Right cardiac atrium (tissue), 5 donors: ENCODE measurements around the gene PPP4R2. TPM values are rescaled to one million over a fixed set of nuclear protein-coding genes. Genes with fewer than 3 reads are reported as not detected.
"Not testable (repeated sequence)": the region's sequence is repeated elsewhere in the genome, so short reads cannot be mapped to it uniquely, and the experiment has no call there.

Source experiments
- ATAC-seq, 2 donors: fragments of 200-7000 bp; cut with Tn5 transposase; one replicate each; pipeline versions ENCODE4 v1.8.0 to v1.9.1; 2020; ENCODE audit warnings: moderate library complexity in 2 of 2, mild to moderate bottlenecking in 1 of 2
- DNase-seq, 3 donors: peaks; one replicate each; pipeline ENCODE4 v3.0.0-alpha.2; 2020
- H3K27ac ChIP-seq: one replicate; pipeline ENCODE4 v1.5.1; 2013; ENCODE audit warnings: mild to moderate bottlenecking, low read length, control low read depth, moderate library complexity
- H3K27me3 ChIP-seq: one replicate; pipeline ENCODE4 v1.6.1; 2013; ENCODE audit not compliant: control insufficient read depth, insufficient read depth
- H3K4me1 ChIP-seq: one replicate; pipeline ENCODE4 v1.6.1; 2013; ENCODE audit warnings: low read length; ENCODE audit not compliant: control insufficient read depth, insufficient read depth
- H3K4me3 ChIP-seq: one replicate; pipeline ENCODE4 v1.5.1; 2013; ENCODE audit warnings: low read length, control low read depth
- H3K9me3 ChIP-seq: one replicate; pipeline ENCODE4 v1.6.1; 2013; ENCODE audit warnings: low read length; ENCODE audit not compliant: control insufficient read depth
- WGBS: extraction: QIAGEN DNeasy Blood & Tissue Kit; methylation state at CpG from one replicate; pipeline ENCODE4 v1.1.7; 2013; 5-methylcytosine and 5-hydroxymethylcytosine counted together
- intact Hi-C, 4 donors: fragments of 100-400 bp; cut with DNase I; formaldehyde crosslinking; loops; one replicate each; pipeline versions ENCODE4 v1.11.0 to v1.14.0; 2022 to 2023
- polyA plus RNA-seq: library from polyadenylated mRNA; stranded (reverse); fragments of 200-250 nt; gene quantifications from one replicate; pipeline ENCODE4 v1.2.3, GENCODE V29; 2013
- total RNA-seq, 4 donors: library from RNA; stranded (reverse); fragmentation: NEBNext Ultra II Directional; extraction: Animal tissue kit (Norgen Biotek cat#: 25700); gene quantifications; one replicate each; pipeline ENCODE4 v1.2.1, GENCODE V29; 2021
- donor health status: healthy with polysubstance abuse.
- donor health status: DM: no; HTN: yes; CAD: no.
- donor health status: DM: no; HTN: no; CAD: no.
- donor health status: DM: no; HTN: yes; CAD: no; lungs with severe emphysema.
- donor health status: DM: yes; HTN: yes; CAD: no.

PPP4R2 gene
- total and polyA plus RNA-seq, 5 donors: 18.3 to 73.7 (median 71.0) TPM

- Histone ChIP-seq H3K9me3 (no peaks in the 10 kb centered on the region), H3K27me3 (no peaks in the 10 kb centered on the region), H3K27ac (no peak overlapping the region), H3K4me3 (no peak overlapping the region), H3K4me1 (peaks cover 3% of the 10 kb centered on the region)
- DNase-seq: no peak
- 56% methylated on average over 2 of the region's 2 CpGs for WGBS
- ATAC-seq: no peak
- intact Hi-C loops: loop anchor here in 1 of 4 donors (10.0 kb wide), 1 partner anchor 51 kb away; the partner anchor contains the start of gene PPP4R2
Measured at GRCh38 chr3:73046195-73046594, 49.6 kb downstream of the PPP4R2 start.

DNA sequence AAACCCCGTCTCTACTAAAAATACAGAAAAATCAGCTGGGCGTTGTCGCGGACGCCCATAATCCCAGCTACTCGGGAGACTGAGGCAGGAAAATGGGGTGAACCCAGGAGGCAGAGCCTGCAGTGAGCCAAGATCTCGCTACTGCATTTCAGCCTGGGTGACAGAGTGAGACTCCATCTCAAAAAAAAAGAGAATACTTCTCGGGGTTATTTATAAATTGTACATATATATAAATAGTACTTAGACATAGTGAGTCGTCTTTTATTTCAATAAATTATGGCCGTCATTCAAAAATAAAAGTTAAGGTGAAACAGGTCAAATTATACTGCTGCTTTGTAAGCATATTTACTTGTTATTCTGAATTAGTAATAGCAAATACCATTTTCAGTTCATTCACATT is 52.7 kb downstream of the PPP4R2 start:
- WGBS: 80% methylated on average over 10 of the region's 10 CpGs
- intact Hi-C loops: loop anchor here in 1 of 4 donors (10.0 kb wide), 1 partner anchor 55 kb away; the partner anchor contains the start of gene PPP4R2
- Histone ChIP-seq H3K27me3 (no peaks in the 10 kb centered on the region), H3K9me3 (no peaks in the 10 kb centered on the region), H3K4me3 (no peak overlapping the region), H3K4me1 (peaks cover 3% of the 10 kb centered on the region), H3K27ac (no peak overlapping the region)
- ATAC-seq: no peak
- DNase-seq: no peak

- ATAC-seq (no peak), DNase-seq (no peak)
- intact Hi-C loops: loop anchor here in 1 of 4 donors (10.0 kb wide), 1 partner anchor 108 kb away; no protein-coding TSS in a partner anchor
- H3K27me3 ChIP-seq: no peaks in the 10 kb centered on the region
- H3K27ac ChIP-seq: no peak overlapping the region
- 74% methylated on average over 2 of the region's 2 CpGs for WGBS
- no peaks in the 10 kb centered on the region for H3K9me3 ChIP-seq
- H3K4me3 ChIP-seq: no peak overlapping the region
- peaks cover under 1% of the 10 kb centered on the region for H3K4me1 ChIP-seq
Measured at GRCh38 chr3:73052857-73053256, 56.2 kb downstream of the PPP4R2 start.

DNA sequence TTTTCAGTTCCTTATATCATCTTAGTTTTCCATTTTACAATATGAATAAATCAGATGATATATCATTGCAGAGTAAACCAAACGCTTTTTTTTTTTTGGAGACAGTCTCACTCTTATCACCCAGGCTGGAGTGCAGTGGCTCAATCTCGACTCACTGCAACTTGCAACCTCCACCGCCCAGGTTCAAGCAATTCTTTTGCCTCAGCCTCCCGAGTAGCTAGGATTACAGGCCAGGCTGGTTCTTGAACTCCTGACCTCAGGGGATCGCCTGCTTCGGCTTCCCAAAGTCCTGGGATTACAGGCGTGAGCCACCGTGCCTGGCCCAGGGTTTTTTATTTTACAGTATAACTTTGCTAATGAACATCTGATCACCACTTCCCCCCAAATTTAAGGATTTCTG is 59.0 kb downstream of the PPP4R2 start:
- intact Hi-C loops: loop anchor here in 3 of 4 donors (5.0 to 10.0 kb wide), 3 partner anchors 58 to 118 kb away; partner anchors contain the start of gene PPP4R2 (in 1 of the 3)
- ATAC-seq (peak in 1 of 2 donors; percentile 29), DNase-seq (no peak)
- Histone ChIP-seq H3K27me3 (no peaks in the 10 kb centered on the region), H3K9me3 (no peaks in the 10 kb centered on the region), H3K4me1 (no peaks in the 10 kb centered on the region), H3K27ac (peak overlapping the region; percentile 23), H3K4me3 (no peak overlapping the region)
- 36% methylated on average over 8 of the region's 8 CpGs for WGBS

DNA sequence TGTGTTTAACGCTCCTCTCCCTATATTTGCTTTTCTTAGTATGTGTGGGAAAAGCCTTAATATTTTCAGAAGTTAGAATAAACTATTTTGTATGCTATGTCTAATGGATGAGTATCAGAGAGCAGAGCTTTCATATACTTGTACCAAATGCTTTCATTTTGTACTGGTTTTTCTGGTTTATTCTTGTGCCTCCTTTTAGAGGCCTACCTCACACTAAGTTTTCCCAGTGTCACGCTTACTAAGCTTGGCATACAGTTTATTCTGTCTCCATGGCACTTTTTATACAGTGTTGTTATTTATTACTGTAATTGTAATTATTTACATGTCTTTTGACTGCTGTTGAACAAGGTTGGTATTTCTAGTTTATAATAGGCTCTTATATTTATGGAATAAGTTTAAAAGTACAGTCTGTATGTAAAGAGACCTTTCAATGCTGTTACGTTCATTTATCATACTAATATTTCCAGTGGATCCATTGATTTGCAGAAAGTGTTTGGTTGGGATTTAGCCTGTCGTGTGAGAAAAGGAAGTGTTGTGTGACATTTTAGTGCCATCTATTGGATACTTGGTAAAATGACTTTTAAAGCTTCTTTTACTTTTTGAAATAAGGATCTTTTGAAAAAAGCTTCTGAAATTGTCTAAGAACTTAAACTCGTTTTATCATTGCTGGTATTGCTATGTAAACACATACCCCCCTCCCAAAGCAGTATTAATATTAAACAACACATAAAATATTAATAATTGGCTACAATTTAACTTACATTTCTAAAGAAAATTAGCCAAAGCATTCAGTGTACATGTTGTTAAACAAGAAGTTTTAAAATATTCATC is 59.6 kb downstream of the PPP4R2 start:
- intact Hi-C loops: loop anchor here in 3 of 4 donors (5.0 to 10.0 kb wide), 3 partner anchors 59 to 119 kb away; partner anchors contain the start of gene PPP4R2 (in 1 of the 3)
- Histone ChIP-seq H3K27ac (no peak overlapping the region), H3K27me3 (no peaks in the 10 kb centered on the region), H3K4me1 (no peaks in the 10 kb centered on the region), H3K4me3 (no peak overlapping the region), H3K9me3 (no peaks in the 10 kb centered on the region)
- 18% methylated on average over 5 of the region's 5 CpGs for WGBS
- DNase-seq (no peak), ATAC-seq (peak in 1 of 2 donors; percentile 52)

DNA sequence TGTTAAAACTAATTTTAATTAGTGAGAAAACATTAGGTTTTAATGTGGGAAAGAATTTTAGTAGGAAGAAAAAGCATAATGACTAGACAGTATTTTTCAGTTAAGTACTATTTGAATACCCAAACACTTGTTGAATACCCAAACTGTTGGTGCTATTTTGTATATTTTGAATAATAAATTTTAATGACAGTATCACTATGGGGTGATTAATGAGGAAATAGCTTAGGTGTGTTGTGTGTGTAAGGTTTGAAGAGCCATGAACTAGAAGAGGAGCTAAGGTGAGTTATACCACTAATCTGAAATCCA is 60.2 kb downstream of the PPP4R2 start:
- ATAC-seq: no peak
- intact Hi-C loops: loop anchor here in 3 of 4 donors (5.0 to 10.0 kb wide), 3 partner anchors 59 to 119 kb away; partner anchors contain the start of gene PPP4R2 (in 1 of the 3)
- Histone ChIP-seq H3K27me3 (no peaks in the 10 kb centered on the region), H3K4me3 (no peak overlapping the region), H3K27ac (no peak overlapping the region), H3K9me3 (no peaks in the 10 kb centered on the region), H3K4me1 (no peaks in the 10 kb centered on the region)
- DNase-seq: no peak

- DNase-seq: no peak
- intact Hi-C loops: loop anchor here in 1 of 4 donors (5.0 kb wide), 1 partner anchor 123 kb away; no protein-coding TSS in a partner anchor
- H3K27ac ChIP-seq: no peak overlapping the region
Measured at GRCh38 chr3:73060302-73060723, 63.7 kb downstream of the PPP4R2 start.

DNA sequence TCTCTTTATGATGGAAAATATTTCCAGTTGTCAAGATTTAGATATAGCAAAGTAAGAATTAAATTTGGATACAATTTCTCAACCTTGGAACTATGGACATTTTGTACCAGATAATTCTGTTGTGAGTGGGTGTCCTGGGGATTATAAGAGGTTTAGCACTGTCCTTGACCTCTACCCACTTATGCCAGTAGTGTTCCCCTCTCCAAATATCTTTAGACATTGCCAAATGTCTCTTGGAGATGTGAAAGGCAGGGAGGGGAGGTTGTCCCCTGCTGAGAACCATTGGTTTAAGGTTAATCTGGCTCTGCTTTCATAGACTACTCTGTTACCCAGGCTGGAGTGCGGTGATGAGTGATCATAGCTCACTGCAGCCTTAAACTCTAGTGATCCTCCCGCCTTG is 64.8 kb downstream of the PPP4R2 start, which contains the start of gene EBLN2:
TSS of gene EBLN2 (plus strand) at position 244 of the 400 bp plus-strand sequence. CDS start 423 bp downstream, outside the sequence.
- no peak within 1 kb of the TSS for H3K27ac ChIP-seq
- H3K4me3 ChIP-seq: no peak within 1 kb of the TSS
- no peaks in the 10 kb centered on the region for H3K27me3 ChIP-seq
- intact Hi-C loops: loop anchor here in 1 of 4 donors (5.0 kb wide), 1 partner anchor 124 kb away; no protein-coding TSS in a partner anchor
- DNase-seq: no peak
- peak; percentile 84 to 89 for ATAC-seq
- 71% methylated on average over 2 of the region's 2 CpGs for WGBS
- H3K4me1 ChIP-seq: no peaks in the 10 kb centered on the region
- H3K9me3 ChIP-seq: no peaks in the 10 kb centered on the region

More at GRCh38 chr3:73060302-73060723, 63.7 kb downstream of the PPP4R2 start:
- Histone ChIP-seq H3K27me3 (no peaks in the 10 kb centered on the region), H3K9me3 (no peaks in the 10 kb centered on the region), H3K4me3 (no peak overlapping the region), H3K4me1 (no peaks in the 10 kb centered on the region)
- ATAC-seq: no peak
- 88% methylated on average over 1 of the region's 1 CpG for WGBS

- H3K4me1 ChIP-seq, H3K9me3 ChIP-seq, H3K4me3 ChIP-seq, ATAC-seq, intact Hi-C loops, H3K27me3 ChIP-seq, DNase-seq, H3K27ac ChIP-seq: not testable (repeated sequence)
Measured at GRCh38 chr3:73066243-73066642, 69.6 kb downstream of the PPP4R2 start.

DNA sequence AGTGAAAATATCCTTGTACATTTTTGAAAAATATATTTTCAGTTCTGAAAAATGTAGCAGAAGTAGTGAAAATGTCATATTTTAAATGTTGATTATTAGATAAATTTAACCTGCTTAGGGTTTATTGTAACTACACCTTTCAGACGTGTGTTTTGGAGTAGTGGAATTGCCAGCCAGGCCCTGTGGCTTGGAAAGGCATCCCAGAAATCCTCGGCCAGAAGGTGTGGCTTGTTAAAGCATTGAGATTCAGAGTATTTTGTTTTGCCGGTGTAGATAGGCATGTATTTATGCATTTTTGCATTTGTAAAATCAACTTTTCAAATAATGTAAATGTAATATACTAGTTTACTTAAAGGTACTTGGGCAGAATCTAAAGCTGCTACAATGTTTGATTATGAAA is 71.8 kb downstream of the PPP4R2 start:
- H3K4me1 ChIP-seq: no peaks in the 10 kb centered on the region
- 39% methylated on average over 3 of the region's 3 CpGs for WGBS

DNA sequence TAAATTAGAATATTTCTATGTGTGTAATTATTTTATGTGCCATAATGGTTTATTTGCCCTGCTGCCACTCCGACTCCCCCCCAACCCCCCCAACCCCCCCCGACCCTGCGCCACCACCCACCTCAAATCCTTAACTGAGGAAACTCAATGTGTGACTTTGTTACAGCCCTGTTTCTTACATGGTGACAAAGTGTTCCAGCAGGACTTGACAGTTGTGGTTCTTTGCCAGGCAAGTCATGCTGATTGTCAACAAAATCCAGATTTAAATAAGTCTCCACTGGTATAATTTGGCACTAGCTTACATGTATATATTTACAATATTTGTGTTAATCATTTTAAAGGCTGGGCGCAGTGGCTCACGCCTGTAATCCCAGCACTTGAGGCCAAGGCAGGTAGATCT is 72.6 kb downstream of the PPP4R2 start:
- intact Hi-C loops: no loop called here
- ATAC-seq (no peak), DNase-seq (no peak)
- no peak overlapping the region for H3K4me3 ChIP-seq
- no peaks in the 10 kb centered on the region for H3K27me3 ChIP-seq
- WGBS: 79% methylated on average over 5 of the region's 5 CpGs
- H3K9me3 ChIP-seq: no peaks in the 10 kb centered on the region
- no peak overlapping the region for H3K27ac ChIP-seq
- H3K4me1 ChIP-seq: no peaks in the 10 kb centered on the region

More for the DNA sequence above, 71.8 kb downstream of the PPP4R2 start:
- H3K27ac ChIP-seq: no peak overlapping the region
- ATAC-seq (no peak), DNase-seq (no peak)
- no peak overlapping the region for H3K4me3 ChIP-seq
- no peaks in the 10 kb centered on the region for H3K27me3 ChIP-seq
- H3K9me3 ChIP-seq: no peaks in the 10 kb centered on the region
- intact Hi-C loops: no loop called here
